IMR-90 (cell line): Measurements from ENCODE around the gene PGS1. TPM values are rescaled to one million over a fixed set of nuclear protein-coding genes. Genes with fewer than 3 reads are reported as not detected.
"Not testable (repeated sequence)": the region's sequence is repeated elsewhere in the genome, so short reads cannot be mapped to it uniquely, and the experiment has no call there.

Experiments used
- ATAC-seq: fragments of 200-7000 bp; cut with Tn5 transposase; 2 replicates; pipeline ENCODE4 v1.9.1; 2020; ENCODE audit warnings: low read depth, mild to moderate bottlenecking, moderate library complexity
- BruUV-seq: library from RNA; stranded (reverse); fragments of 400-500 nt; replicated peaks from 2 replicates; lab custom pipeline; 2021; lab: Mats Ljungman, UMichigan
- CTCF ChIA-PET: fragments of 300-600 bp; formaldehyde crosslinking; extraction: SDS; loops from one replicate; lab custom pipeline; 2021; ENCODE audit warnings: antibody characterized with exemption; lab: Yijun Ruan, JAX
- POLR2A ChIA-PET: fragments of 300-600 bp; sonication (Branson Sonifier 250); formaldehyde crosslinking; loops from one replicate; lab custom pipeline; 2022; ENCODE audit warnings: antibody characterized with exemption; ENCODE audit not compliant: unreplicated experiment; lab: Charles Lee
- DNase-seq: peaks from one replicate; pipeline ENCODE4 v3.0.0; 2013
- H2AFZ ChIP-seq: replicated peaks from 2 replicates; pipeline ENCODE3; 2013; ENCODE audit warnings: low read length, mild to moderate bottlenecking; ENCODE audit not compliant: poor library complexity
- H2AK5ac ChIP-seq: 2 replicates; pipeline ENCODE4 v1.6.1; 2013; ENCODE audit warnings: low read depth, low read length, inconsistent platforms
- H2AK9ac ChIP-seq: replicated peaks from 2 replicates; pipeline ENCODE3; 2013; ENCODE audit warnings: mild to moderate bottlenecking, low read depth, low read length, moderate library complexity; ENCODE audit not compliant: poor library complexity
- H2BK120ac ChIP-seq: 2 replicates; pipeline ENCODE4 v1.6.1; 2013; ENCODE audit warnings: low read depth, low read length, inconsistent platforms
- H2BK15ac ChIP-seq: 3 replicates; pipeline ENCODE4 v1.6.1; 2013; ENCODE audit warnings: low read depth, low read length, inconsistent platforms
- H2BK20ac ChIP-seq: 2 replicates; pipeline ENCODE4 v1.6.1; 2013; ENCODE audit warnings: low read depth, mild to moderate bottlenecking, inconsistent platforms, low read length, moderate library complexity
- H2BK5ac ChIP-seq: 2 replicates; pipeline ENCODE4 v1.6.1; 2013; ENCODE audit warnings: mild to moderate bottlenecking, low read depth, low read length, inconsistent platforms; ENCODE audit not compliant: poor library complexity, severe bottlenecking
- H3K14ac ChIP-seq: replicated peaks from 2 replicates; pipeline ENCODE4 v1.6.1; 2013; ENCODE audit warnings: low read depth, low read length, inconsistent platforms
- H3K18ac ChIP-seq: 2 replicates; pipeline ENCODE4 v1.6.1; 2013; ENCODE audit warnings: low read depth, low read length, control low read depth
- H3K23ac ChIP-seq: 2 replicates; pipeline ENCODE4 v1.6.1; 2013; ENCODE audit warnings: low read depth, low read length, inconsistent platforms
- H3K27ac ChIP-seq: 2 replicates; pipeline ENCODE4 v1.5.1; 2013; ENCODE audit warnings: mild to moderate bottlenecking, control low read depth, low read length; ENCODE audit not compliant: insufficient read depth
- H3K27me3 ChIP-seq: 2 replicates; pipeline ENCODE4 v1.6.1; 2013; ENCODE audit warnings: low read length; ENCODE audit not compliant: control insufficient read depth, insufficient read depth
- H3K36me3 ChIP-seq: 2 replicates; pipeline ENCODE4 v1.6.1; 2013; ENCODE audit warnings: low read length, mixed read lengths; ENCODE audit not compliant: control insufficient read depth, insufficient read depth
- H3K4ac ChIP-seq: 2 replicates; pipeline ENCODE4 v1.6.1; 2013; ENCODE audit warnings: low read depth, low read length, inconsistent platforms
- H3K4me1 ChIP-seq: 2 replicates; pipeline ENCODE4 v1.6.1; 2013; ENCODE audit warnings: low read length, mixed read lengths; ENCODE audit not compliant: control insufficient read depth, insufficient read depth
- H3K4me2 ChIP-seq: 2 replicates; pipeline ENCODE4 v1.6.1; 2013; ENCODE audit warnings: low read depth, mild to moderate bottlenecking, control low read depth, low read length, moderate library complexity
- H3K4me3 ChIP-seq: 2 replicates; pipeline ENCODE4 v1.5.1; 2013; ENCODE audit warnings: low read depth, mild to moderate bottlenecking, control low read depth, low read length, moderate library complexity; ENCODE audit not compliant: insufficient read depth
- H3K56ac ChIP-seq: 2 replicates; pipeline ENCODE4 v1.6.1; 2013; ENCODE audit warnings: low read length, inconsistent platforms; ENCODE audit not compliant: insufficient read depth; ENCODE audit errors: extremely low read depth
- H3K79me1 ChIP-seq, 2 experiments: 2 replicates each; pipeline ENCODE4 v1.6.1; 2013; ENCODE audit warnings: low read length in 2 of 2, inconsistent platforms in 1 of 2, low read depth in 1 of 2
- H3K9ac ChIP-seq: 2 replicates; pipeline ENCODE4 v1.6.1; 2013; ENCODE audit warnings: low read depth, low read length, control low read depth
- H3K9me1 ChIP-seq: 2 replicates; pipeline ENCODE4 v1.6.1; 2013; ENCODE audit warnings: low read length, inconsistent platforms; ENCODE audit not compliant: insufficient read depth
- H3K9me3 ChIP-seq: 2 replicates; pipeline ENCODE4 v1.6.1; 2013; ENCODE audit warnings: low read length; ENCODE audit not compliant: control insufficient read depth, insufficient read depth
- H4K20me1 ChIP-seq: 2 replicates; pipeline ENCODE4 v1.6.1; 2013; ENCODE audit warnings: low read length, inconsistent platforms; ENCODE audit not compliant: insufficient read depth
- H4K5ac ChIP-seq: 2 replicates; pipeline ENCODE4 v1.6.1; 2013; ENCODE audit warnings: mild to moderate bottlenecking, low read depth, low read length, control low read depth
- H4K8ac ChIP-seq, 2 experiments: 2 replicates each; pipeline ENCODE4 v1.6.1; 2013; ENCODE audit warnings: low read depth in 2 of 2, low read length in 2 of 2, control low read depth in 1 of 2, inconsistent platforms in 1 of 2
- H4K91ac ChIP-seq: 2 replicates; pipeline ENCODE4 v1.6.1; 2013; ENCODE audit warnings: low read depth, low read length, inconsistent platforms; ENCODE audit not compliant: insufficient read depth
- WGBS, 2 experiments: methylation state at CpG; one replicate each; pipeline versions ENCODE4 v1.1.5 to v1.1.7; 2013; ENCODE audit warnings: missing lambda C conversion rate in 2 of 2; ENCODE audit not compliant: insufficient read length in 1 of 2; ENCODE audit errors: extremely low coverage in 2 of 2; 5-methylcytosine and 5-hydroxymethylcytosine counted together
- dilution Hi-C: fragments of 300-500 bp; cut with HindIII; formaldehyde crosslinking; loops from one replicate; pipeline ENCODE4 v1.14.3; 2018; ENCODE audit warnings: low sequenced_read_pairs; ENCODE audit not compliant: unreplicated experiment
- in situ Hi-C: fragments of 300-500 bp; cut with MboI; formaldehyde crosslinking; loops from 3 replicates; pipeline ENCODE4 v1.14.3; 2019; ENCODE audit warnings: low sequenced_read_pairs, inconsistent platforms, mixed read lengths
- intact Hi-C: fragments of 100-400 bp; cut with micrococcal nuclease; formaldehyde crosslinking; loops from 2 replicates; pipeline ENCODE4 v1.10.0; 2022
- polyA plus RNA-seq, 3 experiments: library from polyadenylated mRNA; depleted of rRNA; stranded (reverse); fragments of >200 nt; gene quantifications; 2 replicates each; pipeline ENCODE4 v1.2.3, GENCODE V29; 2012; ENCODE audit warnings: low replicate concordance in 1 of 3
- total RNA-seq: library from RNA; depleted of rRNA; stranded (reverse); fragments of >200 nt; gene quantifications from 2 replicates; pipeline ENCODE4 v1.2.3, GENCODE V29; 2012

PGS1 gene
- total and polyA plus RNA-seq, 2 of the 4 experiments (the other 2 are of a cell fraction): 18.5 to 43.2 TPM

- H3K4me2 ChIP-seq, H2BK20ac ChIP-seq, H3K79me1 ChIP-seq, H4K91ac ChIP-seq, H4K8ac ChIP-seq, H2BK120ac ChIP-seq, intact Hi-C loops, H2AK5ac ChIP-seq, DNase-seq, H3K4me3 ChIP-seq, ATAC-seq, H2AK9ac ChIP-seq, BruUV-seq, POLR2A ChIA-PET, H4K5ac ChIP-seq, H2AFZ ChIP-seq, dilution Hi-C loops, CTCF ChIA-PET, H3K9ac ChIP-seq, H2BK5ac ChIP-seq, H3K23ac ChIP-seq, H3K56ac ChIP-seq, H2BK15ac ChIP-seq, H3K4me1 ChIP-seq, H3K14ac ChIP-seq, in situ Hi-C loops, H3K9me3 ChIP-seq, H3K9me1 ChIP-seq, H3K18ac ChIP-seq, H4K20me1 ChIP-seq, H3K4ac ChIP-seq, H3K27me3 ChIP-seq, H3K27ac ChIP-seq, H3K36me3 ChIP-seq: not testable (repeated sequence)
- WGBS, 2 experiments: 91% methylated on average over 7 of the region's 19 CpGs; no CpG with 5 or more reads in 1 of the 2 experiments
Observed at GRCh38 chr17:78466109-78466785, 87.8 kb downstream of the PGS1 start.
